Stimulated activated CD4-positive, alpha-beta T cell treated with anti-CD3 and anti-CD28 coated beads, Interleukin-15, amount 100 ng/mL, for 24 hours (primary cell): ENCODE data around the gene SERPINH1.

Experiments used
- DNase-seq: peaks from one replicate; pipeline ENCODE4 v3.0.0-alpha.2; 2020

SERPINH1 gene

DNA sequence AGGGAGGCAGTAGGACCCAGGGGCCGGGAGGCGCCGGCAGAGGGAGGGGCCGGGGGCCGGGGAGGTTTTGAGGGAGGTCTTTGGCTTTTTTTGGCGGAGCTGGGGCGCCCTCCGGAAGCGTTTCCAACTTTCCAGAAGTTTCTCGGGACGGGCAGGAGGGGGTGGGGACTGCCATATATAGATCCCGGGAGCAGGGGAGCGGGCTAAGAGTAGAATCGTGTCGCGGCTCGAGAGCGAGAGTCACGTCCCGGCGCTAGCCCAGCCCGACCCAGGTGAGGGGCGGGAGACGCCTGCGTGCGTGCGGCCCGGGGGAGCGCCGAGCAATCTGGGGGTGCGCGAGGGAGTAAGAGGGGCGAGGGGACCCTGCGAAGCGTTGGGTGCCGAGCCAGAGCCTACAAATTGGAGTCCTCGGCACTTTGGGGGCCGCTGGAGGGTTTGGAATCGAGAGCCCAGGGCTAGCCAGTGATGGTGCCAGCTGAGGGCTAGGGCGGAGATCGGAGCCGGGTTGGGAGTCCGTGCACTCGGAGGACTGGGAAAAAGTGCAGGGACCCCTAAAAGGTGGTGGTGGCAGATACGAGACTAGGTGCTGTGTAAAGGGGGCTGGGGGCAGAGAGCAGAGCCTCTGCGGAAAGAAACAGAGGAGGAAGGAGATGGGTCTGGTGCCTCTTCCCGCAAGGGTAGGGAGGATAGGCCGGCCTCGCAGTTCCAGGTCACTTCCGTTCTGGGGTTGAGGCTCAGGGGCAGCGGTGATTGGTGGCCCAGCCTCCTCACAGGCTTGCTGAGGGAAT, at the start of gene SERPINH1:
TSS of gene SERPINH1 (plus strand) at position 206 of the 788 bp plus-strand sequence. CDS start 4,097 bp downstream, outside the sequence.
- DNase-seq, result peak; percentile 89

DNA sequence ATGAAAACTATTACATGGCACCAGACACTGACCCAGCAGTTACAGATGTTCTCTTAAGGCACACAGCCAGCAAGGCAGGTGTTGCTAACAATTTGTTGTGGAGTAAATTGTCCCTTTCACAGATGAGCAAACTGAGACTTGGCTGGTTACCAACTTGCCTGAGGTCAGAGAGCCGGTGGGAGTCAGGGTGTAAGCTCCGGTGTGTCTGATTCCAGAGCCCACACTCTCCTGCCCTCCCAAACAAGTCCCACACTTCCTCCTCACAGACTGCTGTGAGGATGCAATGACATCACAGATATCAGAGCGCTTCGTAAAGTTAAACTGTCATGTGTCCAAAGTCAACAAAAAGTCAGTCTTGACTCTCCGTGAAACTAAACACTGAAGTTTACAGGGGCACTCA, 48.8 kb upstream of the SERPINH1 start:
- DNase-seq, result no peak

DNA sequence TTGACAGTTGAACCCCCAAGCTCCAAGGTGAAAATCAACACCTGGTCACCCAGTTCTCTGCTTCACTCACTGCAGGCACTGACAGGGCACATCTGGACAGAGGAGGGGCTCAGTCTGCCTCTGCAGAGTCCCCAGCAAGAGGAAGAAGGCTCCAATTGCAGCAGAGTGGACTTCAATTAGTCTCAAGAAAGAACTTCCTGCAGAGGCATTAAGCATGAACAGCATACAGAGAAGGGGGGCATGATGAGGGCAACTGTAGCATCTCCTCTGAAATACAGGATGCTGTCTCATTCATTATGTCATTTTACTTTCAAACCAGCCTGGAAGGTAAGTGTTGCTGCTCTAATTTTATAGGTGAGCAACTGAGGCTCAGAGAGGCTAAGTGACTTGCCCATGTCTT, 47.5 kb upstream of the SERPINH1 start:
- DNase-seq, result no peak

DNA sequence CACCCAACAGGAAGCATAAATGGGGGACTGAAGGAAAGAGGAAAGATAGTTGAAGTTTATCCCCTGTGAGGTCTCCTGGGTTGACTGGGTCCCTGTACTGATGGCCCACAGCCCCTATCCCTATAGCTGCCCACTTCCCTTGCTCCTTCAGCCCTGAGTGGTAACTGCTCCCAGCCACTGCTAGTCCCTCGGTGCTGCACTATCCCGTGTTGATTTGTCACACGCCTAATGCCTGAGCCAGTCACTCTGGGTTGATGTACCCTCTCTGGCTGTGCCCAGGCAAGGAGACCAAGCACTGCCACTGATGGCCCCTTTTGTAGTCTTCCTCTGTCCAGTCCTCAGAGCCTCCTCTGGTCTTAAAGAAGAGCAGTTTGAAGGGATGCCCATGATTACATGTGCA, 45.9 kb upstream of the SERPINH1 start:
- no peak for DNase-seq

DNA sequence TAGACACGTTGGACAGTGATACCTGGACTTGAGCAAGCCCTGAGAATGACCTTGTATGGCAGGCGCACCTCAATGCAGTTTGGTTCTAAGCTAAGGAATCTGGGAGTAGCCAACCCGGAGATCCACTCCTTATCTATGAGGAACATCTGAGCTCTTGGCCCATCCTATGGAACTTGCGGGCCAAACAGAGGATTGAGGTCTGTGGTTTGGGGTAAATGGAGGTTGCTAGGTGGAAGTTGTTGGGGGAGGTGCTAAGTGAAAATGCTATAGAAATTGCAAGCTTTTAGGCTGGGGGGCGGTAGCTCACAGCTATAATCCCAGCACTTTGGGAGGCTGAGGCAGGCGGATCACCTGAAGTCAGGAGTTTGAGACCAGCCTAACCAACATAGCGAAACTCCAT, 45.2 kb upstream of the SERPINH1 start:
- no peak for DNase-seq

DNA sequence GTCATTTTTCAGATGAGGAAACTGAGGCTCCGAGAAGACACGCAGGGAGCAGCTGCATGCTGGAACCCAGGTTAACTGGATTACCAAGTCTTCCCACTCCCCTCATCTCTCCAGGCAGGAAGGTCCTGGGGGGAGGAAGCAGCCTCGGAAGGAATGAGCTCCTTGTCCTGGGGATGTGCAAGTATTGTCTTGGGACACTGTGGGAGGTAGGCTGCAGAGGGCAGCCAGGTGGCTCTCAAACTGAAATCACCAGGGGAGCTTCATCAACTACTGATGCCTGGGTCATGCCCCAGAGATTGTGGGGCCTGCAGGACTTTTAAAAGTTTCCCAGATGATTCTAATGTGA, 43.9 kb upstream of the SERPINH1 start:
- DNase-seq, result no peak

DNA sequence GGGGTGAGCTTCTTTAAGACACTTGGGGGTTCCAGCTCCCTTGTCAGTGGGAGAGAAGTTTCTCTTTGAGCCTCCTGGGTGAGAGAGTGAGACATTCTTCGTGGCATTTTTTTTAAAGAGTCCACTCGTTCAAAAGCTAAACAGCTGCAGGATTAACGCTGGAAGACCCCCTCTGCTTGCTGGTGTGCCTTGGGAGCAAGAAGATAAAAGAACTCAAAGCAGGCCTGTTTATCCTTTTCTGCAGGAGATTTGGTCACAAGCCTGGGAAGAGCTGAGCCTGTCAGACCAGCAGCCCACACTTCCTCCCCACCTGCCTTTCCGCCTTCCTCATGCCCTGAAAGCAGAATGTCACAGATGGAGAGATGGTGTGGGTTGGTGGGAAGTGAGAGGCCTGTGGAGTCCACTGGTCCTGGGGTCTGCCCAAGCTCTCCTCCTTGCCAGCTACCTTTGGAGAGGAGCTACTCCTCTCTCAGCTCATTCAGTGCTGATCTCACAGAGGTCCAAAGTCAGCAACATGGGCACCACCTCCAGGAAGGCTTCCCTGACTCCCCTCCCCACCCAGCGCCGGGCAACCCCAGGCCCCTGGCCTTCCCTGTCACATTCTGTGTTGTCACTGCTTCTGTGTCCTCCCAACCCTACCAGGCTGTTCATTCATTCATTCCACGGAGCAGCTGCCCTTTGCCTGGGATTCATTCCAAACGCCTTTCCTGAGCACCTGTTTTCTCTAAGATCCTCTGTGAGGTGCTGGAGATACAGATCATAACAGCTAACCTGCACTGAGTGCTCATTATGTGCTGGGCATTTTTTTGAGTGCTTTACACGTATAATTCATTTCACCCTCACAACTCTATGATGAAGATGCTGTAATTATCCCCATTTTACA, 43.0 kb upstream of the SERPINH1 start:
- no peak for DNase-seq

DNA sequence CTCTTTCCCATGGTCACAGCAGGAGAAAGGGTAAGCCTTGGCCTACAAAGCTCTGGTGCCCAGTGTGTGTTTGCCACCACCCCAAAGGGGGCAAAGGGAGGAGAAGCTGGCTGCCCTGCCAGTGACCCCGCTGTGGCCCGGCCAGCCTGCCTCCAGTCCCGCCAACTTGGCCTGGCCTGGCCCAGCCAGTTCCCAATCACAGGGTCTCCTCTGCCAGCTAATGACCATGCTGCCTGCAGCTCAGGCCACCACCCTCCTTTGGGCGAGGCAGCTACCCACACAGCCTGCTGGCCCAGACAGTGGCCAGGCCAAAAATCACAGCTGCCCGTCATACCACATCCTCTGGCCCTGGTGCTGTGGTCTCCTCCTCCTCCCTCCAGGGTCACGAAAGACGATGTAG, 41.4 kb upstream of the SERPINH1 start:
- no peak for DNase-seq

DNA sequence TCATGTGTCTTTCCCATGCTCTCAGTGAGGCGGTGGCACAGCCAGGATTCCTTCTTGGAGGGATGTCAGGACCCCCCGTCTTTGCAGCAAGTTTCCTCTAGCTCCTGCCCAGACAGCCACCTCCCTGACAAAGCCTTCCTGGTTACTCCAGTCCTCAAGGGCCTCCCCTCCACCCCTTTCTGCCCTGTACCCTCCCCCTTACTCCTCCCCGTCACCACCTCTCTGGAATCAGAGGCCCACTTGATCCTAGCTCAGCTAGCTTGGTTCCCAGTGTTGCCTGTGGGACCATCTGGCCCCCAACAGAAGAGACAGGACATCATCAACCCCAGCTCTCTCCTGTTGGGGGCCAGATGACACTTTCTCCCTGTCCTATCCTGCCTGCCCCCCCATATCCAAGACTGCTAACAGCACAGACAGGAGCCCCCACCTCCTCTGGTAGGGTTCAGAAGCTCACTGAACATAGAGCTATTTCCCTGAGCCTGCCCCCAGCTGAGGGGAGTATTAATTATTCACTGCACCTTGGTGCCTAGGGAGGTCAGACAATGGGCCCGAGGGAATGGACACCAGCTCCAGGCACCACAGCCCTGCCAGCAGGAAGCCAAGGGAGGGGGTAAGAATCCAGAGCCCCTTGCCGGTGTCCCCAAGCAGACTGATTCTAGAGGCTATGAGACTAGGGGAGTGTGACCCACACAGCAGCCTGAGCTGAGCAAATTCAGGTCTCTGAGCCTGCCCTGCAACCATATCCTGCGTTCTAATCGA, 39.6 kb upstream of the SERPINH1 start:
- DNase-seq, result no peak

DNA sequence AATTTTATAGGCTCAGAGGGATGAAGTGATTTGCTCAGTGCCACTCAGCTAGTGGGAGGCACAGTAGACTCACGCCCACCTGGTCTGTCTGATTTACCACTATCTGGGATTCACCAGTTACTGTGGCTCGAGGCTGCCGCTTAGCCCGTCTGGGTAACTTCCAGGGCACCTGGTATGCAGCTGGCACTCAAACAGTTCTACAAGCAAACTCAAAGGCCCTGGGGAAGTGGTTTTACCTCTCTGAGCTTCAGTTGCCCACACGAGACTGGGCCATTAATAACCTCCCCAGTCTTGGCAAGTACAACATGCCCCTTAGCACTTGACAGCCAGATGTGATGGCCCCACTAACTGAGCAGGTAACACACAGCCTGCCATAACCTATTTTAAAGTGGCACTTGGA, 38.9 kb upstream of the SERPINH1 start:
- DNase-seq, result no peak

DNA sequence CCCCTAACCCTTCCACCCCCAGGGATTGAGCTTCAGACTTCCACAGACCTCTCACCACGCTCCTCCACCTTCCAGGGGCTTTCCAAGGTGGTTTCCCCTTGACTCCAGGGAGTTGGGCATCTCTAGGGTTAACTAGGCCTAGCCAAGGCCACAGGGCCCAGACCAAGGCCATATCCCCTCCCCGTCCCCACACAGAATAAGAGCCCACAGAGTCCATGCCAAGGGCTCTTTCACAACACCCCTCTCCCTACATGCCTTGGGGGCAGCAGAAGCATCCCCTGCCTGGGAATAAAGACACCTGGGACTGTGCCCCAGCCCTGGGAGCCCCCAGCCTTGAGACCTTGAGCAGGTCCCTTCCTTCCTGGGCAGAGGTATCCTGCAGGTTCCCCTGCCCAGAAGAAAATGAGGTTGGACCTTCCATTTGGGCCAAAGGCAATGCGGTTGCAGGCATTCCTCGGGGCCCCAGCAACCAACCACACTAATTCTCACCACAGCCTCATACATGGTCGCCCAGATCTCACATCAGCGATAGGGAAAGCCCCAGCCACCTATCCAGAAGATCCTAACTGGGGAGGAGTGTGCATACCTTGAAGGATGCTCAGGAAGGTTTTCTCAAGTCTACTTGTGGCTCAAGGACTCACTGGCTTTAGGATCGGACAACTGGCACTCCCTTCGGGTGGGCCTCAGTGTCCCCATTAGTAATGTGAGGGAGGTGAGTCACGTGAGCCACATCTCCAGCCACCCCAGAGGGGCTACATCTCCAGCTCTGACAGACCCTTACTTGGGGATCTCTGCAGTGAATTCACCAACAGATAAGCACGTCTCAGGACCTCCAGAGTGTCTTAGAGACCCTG, 38.0 kb upstream of the SERPINH1 start:
- no peak for DNase-seq

DNA sequence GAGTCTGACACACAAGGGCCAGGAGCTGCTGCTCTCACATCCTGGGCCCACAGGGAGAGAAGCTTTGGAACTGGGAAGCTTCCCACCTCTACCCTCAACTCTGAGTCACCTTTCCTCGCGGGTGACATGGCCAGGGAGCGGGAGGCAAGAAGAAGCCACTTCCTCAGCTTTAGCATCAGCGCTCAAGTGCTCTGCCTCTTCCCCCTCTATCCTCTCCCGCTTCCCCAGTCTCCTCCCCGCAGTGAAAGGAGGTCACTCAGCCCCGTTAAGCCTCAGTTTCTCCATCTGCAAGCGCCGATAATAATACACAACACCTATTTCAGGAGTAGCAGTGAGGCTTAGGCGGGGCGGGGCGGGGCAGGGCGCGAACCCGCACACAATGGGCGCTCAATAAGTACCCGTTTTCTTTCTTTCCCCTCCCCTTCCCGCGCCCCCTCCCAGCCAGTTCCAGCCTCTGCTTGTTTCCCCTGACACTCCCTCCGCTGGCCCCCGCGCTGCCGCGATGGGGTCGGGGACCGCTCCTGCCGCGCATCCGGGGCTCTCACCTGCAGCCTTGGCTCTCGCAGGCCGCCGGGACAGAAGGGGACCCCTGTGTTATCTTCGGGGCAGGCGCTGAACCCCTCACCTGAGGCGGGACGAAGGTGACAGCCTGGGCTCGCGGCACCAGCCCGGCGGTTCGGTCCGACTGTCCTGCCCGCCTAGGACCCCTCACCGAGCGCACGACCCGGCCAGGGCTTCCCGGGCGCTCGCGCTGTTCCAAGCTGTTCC, 37.2 kb upstream of the SERPINH1 start:
- peak; percentile 48 for DNase-seq

DNA sequence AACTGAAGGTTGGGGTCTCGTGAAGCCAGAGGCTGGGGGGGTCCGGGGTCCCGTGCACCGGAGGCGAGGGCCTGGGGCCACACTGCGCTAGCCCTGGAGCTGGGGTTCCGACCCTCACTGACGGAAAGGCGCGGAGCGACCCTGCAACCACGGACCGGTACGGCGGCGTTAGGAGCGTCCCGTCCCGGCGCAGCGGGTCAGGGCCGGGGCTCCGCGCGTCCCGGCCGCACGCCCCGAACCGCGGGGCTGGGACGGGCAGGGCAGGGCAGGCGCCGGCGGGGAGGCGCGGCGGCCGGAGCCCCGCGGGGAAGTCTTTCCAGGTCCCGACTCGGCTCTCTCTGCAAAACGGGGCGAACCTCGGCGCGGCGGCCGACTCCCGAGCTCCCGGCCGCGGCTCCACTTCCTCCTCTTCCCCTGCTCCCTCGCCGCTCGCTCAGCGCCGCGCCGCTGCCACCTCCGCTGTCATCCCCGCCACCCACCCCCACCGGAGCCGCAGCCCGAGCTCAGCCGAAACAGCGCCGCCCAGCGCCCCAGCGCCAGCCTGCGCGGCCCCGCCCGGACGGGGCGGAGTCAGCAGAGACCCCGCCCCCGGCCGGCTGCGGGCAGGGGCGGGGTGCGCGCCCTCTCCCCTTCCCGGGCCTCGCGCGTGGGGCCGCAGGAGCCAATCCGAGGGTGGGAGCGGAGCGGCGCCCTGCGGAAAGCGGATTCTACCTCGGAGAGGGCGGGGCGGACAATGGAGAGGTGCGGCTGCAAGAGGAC, 36.4 kb upstream of the SERPINH1 start, which contains the start of gene GDPD5:
TSS of gene GDPD5 (minus strand) at position 509 of the 759 bp plus-strand sequence. CDS start 48,206 bp downstream, outside the sequence.
- peak; percentile 92 for DNase-seq

DNA sequence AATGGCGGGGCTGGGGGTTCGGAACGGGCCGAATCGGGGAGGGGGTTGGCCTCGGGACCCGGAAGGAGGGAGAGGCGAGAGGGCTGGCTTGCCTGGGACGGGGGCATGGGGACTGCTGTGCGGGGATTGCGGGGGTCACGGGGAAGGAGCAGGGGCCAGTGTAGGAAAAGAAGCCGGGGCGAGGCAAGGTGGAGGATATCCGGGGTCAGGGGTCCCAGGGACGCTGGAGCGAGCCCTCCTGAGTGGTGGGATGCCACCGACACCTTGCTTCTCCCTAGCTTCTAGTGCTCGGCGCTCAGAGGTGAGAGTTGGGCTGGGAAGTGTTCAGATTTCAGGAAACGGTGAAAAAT, 35.9 kb upstream of the SERPINH1 start:
- no peak for DNase-seq

DNA sequence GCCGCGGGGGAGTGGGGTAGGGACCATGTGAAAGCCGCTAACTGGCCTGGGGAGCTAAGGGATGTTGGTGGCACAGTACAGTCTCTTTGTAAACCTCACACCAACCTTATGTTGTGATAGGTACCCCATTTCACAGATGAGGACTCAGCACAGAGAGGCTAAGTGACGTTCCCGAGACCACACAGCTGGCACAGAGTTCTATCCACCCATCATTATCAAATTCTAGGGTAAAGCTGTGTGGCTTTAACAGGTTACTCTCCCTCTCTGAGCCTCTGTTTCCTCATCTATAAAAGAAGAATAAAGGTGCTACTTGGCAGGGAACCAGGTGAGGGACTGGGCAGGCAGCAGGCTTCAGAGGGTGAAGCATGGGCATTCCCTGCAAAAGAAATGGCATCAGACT, 34.9 kb upstream of the SERPINH1 start:
- DNase-seq, result no peak

DNA sequence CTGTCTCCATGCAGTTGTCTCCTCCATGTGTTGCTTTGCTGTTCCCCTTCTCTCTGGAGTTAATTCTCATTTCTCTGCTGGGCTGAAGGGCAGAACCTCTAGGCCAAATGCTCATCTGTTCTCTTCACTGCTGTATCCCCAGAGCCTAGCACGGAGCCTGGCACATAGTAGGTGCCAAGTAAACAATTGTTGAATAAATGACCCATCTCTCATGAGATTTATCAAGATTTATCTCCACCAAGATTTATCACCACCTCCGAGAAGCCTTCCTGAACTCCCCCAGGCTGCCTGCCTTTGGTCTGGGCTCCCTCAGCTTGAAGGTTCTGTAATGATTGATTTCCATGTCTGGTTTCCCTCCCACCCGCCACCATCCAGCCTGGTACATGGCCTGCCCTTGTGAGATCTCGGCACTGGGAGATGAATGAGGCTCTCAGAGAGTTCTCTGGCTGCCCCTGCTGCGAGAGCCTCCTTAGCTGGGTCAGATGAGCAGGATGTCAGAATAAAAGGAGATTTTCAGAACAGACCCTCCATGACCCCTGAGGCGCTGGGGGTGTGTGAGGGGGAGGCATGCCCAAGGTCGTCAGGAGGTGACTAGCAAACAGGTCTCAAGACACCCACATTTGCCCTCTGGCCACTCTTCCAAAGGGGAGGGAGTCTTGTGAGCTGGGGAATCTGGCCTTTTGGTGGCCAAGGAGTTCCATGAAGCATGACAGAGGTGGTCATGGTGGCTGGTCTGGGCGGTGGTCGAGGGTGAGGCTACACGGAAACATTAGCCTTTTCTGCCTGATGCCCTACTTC, 33.9 kb upstream of the SERPINH1 start:
- no peak for DNase-seq

DNA sequence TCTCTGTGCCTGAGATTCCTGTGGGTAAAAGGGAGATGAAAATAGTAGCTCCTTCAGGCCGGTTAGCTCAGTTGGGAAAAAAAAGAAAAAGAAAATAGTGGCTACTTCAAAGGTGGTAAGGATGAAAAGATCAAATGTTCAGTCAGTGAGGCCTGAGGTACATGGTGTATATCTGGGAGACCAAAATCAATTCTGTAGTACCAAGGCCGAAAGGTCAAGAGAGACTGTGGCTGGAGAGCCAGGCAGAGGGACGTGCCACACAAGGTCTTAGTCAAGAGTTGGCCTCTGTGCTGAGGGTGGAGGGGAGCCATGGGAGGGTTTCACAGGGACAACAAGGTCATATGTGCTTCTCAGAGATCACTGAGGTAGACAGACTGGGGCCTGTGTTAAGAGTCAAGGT, 31.5 kb upstream of the SERPINH1 start:
- DNase-seq, result no peak

DNA sequence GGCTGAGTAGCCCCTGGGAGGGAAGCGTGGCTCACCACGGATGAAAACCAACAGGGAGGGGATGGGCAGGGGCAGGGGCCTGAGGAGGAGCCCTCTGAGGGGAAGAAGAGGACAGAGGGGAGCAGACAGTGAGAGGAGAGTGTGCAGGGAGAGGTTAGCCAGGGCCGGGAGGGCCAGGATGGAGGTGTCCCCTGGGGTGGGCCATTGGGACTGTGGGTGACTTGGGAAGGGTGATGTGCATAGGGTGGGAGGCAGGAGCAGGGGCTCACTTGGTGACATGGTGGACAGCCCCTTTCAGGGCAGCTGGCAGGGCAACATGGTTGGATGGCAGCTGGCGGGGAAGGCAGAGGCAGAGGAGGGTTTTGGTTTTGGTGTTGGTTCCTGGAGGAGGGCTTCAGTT, 30.7 kb upstream of the SERPINH1 start:
- DNase-seq, result no peak

DNA sequence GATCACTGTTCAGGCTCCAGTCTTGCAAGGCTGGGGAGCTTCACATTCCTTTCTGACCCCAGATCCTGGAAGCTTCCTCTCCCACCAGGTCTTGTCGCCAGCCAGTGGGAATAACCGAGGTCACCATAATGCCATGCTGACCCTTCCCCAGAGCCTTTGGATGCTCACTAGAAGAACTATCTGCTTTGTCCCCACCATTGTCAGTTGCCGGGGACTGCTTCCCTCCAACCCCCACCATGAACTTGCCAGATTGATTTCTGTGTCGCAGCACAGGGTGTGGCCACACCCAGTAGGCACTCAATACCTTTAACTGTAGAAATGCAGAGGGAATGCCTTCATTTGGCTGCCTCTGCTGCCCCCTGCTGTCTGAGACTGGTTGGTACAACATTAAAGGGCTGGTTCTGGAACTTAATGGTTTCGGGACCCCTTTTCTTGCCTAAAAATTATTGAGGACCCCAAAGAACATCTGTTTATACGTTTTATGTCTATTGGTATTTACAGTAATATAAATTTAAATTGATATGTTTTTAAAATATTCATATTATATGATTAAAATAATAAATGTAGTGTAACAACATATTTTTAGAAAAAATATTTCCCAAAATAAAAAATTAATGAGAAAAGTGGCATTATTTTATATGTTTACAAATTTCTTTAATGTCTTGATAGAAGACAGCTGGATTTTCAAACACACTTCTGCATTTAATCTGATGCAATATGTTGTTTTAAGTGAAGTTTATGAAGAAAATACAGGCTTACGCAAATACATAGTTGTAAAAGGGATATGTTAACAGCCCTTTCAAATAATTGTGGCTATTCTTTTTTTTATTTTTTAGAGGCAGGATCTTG, 29.6 kb upstream of the SERPINH1 start:
- peak; percentile 83 for DNase-seq
